Hematopoietic multipotent progenitor cell treated with erythropoietin and hydrocortisone succinate and interleukin-3 and kit ligand, for 6 days (in vitro differentiated cells): ENCODE results near the gene TOMM7.

ENCODE experiments used
- DNase-seq: peaks from one replicate; pipeline ENCODE4 v3.0.0-alpha.2; 2015

Gene TOMM7

GRCh38 chr7:22822486-22823141, at the start of gene TOMM7:
Gene TOMM7, minus strand, starts transcription at chr7:22822849. Its CDS starts 70 bp downstream, at chr7:22822779.
- peak; percentile 99 for DNase-seq

DNA sequence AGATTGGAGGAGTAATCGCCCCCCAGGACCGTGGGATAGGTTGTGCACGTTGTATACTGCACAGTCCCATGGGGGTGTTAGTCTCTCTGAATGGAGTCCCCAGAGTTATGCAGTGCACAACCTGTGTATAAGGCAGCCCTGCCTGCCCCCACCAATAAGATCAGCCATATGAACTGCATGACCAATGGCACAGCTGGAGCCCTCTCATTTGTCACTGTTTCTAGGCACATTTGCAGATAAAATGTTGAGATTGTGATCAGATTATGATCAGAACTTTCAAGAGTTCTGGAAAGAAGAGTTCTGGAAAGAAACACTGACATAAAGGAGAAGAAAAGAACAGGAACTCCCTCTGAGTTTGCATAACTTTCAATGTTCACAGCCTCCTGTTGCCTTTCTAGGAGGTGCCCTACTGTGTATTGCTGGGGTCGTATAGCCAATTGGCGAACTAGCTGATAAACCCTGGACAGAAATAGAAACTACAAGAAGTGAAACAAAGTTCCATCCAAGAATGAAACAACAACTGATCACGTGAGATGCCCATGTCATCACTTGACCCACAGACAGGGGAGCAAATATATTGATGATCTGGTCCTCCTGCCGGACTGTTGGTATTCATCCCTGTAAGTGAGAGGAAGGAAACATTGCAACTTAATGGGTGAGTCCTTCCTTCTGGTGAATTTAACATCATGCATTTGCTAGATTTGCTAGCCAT, 49.6 kb upstream of the TOMM7 start:
- DNase-seq, result no peak

DNA sequence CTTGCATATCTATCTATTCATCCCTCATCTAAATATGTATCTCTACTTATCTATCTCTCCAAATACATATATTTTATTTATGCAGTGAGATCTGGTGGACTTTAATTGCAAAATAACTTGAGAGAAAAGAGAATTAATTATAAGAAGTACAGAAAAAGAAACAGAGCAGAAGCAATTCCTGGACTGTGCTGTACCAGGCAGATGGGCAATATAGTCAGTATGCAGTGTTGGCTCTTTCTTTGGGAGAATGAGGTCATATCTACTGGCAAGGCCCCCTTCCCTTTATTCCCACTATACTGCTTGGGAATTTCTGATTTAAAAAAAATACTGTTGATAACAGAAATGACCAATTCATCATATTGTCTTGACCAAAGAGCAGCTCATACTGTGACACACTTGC, 49.0 kb upstream of the TOMM7 start:
- no peak for DNase-seq

- DNase-seq, result no peak
Measured at GRCh38 chr7:22868509-22868908, 45.9 kb upstream of the TOMM7 start.

DNA sequence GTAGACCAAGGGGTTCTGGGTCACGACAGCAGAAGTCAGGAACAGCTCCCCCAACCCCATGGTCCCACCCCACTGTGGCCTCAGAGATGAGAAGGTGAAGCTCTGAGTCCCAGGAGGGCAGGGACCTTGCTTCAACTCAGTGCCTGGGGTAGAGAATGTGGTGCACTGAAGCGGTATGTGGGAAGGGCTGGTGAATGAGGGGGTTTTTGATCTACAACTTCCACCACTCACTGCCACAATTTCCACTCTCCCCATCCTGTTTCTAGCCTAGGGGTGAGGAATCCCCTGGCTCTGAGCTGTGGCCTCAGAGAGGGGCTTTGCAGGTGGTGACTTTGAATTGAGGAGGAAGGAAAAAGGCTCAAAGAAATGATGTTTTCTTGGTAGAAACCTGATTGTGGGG, 44.9 kb upstream of the TOMM7 start:
- DNase-seq, result no peak

GRCh38 chr7:22867003-22867402, 44.4 kb upstream of the TOMM7 start:
- no peak for DNase-seq

GRCh38 chr7:22865602-22865960, 42.9 kb upstream of the TOMM7 start:
- no peak for DNase-seq

DNA sequence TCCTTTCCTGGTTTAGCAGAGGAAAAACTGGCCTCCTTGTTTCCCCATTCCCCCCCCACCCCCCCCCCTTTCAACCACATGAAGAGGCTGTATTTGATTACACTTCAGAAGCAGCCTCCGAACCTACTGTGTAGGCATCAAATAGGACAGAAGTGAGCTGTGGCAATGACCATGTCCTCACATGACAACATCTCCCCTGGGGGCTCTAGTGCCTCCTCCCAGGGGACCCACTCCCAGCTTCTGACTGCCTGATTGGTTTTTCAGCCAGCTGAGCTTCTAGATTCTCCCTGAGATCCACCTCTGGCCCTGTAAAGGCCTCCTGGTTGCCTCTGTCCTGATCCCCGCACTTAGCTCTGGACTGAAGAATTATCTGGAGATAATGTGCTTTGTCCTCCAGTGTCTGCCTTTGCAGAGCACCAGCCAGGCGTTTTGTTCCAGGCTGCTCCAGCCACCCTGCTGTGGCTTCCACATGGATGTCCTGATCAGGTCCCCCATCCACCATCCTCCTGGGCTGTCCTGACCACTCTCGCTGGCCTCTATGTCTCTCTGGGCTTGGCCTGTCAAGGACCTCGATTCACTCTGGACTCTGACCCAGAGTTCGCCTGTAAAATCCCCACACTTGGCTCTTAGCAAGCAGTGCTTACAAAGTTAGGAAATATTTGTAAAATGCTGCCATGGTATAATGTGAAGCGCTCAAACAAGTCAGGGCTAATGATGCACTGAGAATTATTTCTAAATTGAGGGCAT, 42.4 kb upstream of the TOMM7 start:
- no peak for DNase-seq

GRCh38 chr7:22864301-22864700, 41.7 kb upstream of the TOMM7 start:
- no peak for DNase-seq

DNA sequence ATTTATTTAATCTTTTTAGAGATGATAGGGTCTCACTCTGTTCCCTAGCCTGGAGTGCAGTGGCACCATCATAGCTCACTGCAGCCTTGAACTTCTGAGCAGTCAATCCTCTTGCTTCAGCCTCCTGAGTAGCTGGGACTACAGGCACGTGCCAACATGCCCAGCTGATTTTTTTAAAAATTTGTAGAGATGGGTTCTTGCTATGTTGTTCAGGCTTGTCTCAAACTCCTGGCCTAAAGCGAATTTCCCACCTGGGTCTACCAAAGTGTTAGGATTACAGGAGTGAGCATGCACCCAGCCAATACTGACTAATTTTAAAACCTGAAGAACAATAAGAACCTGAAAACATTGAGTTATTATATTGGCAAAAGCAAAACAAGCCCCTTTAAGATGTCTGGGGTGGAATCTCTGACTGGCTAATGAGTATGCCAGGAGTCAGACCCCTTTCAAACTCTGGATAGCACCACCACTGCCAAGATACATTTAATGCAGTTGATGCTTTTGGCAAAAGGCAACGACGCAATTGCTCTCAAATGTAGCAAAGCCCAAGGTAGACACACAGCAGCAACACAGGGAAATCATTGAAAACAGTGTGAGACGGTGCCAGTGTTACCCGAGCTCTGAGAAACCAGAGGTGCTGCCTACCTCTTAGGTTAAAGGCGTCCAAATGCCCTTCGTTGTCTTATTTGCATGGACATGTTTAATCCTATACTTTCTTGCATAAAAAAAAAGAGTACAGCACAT, 40.7 kb upstream of the TOMM7 start:
- no peak for DNase-seq

DNA sequence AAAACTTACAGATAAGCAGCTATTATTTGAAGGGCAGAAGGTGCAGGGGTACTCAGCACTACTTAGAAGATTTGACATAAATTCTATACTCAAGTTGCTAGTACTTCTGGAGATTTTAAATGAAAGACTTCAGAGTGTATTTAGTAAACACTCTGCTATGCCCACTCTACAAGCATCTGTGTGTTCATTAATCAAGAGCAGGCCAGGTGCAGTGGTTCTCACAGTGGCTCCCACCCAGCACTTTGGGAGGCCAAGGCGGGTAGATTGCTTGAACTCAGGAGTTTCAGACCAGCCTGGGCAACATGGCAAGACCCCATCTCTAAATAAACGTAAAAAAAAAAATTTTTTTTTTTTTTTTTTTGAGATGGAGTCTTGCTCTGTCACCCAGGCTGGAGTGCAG, 38.9 kb upstream of the TOMM7 start:
- no peak for DNase-seq

DNA sequence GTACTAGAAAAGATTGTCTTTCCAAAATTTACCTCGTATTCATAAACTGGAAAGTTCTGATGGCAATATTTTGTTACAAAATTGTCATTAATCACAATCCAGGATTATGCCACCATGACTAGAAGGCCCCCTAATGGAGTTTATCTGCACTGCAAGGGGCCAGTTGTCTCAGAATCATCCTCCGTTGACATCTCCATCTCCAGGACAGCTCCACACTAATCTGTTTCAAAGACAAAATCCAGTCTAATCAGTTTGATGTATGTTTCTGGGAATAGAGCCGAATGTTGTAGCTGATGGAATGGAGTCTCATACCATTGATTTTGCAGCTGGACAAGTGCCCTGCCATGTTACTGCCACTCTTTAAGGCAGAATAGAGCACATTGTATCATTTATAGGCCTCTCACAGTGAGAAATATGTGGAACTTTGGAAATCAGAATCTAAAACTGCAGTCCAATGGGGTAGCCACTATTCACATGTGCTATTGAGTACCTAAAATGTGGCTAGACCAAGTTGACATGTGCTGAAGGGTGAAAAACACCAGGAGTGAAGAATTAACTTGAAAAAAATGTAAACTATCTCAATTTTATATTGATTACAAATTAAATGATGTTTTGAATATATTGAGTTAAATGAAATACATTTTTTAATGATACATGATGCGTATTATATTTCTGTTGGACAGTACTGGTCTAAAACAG, 38.3 kb upstream of the TOMM7 start:
- peak; percentile 81 for DNase-seq

GRCh38 chr7:22860337-22860736, 37.7 kb upstream of the TOMM7 start:
- peak; percentile 52 for DNase-seq

DNA sequence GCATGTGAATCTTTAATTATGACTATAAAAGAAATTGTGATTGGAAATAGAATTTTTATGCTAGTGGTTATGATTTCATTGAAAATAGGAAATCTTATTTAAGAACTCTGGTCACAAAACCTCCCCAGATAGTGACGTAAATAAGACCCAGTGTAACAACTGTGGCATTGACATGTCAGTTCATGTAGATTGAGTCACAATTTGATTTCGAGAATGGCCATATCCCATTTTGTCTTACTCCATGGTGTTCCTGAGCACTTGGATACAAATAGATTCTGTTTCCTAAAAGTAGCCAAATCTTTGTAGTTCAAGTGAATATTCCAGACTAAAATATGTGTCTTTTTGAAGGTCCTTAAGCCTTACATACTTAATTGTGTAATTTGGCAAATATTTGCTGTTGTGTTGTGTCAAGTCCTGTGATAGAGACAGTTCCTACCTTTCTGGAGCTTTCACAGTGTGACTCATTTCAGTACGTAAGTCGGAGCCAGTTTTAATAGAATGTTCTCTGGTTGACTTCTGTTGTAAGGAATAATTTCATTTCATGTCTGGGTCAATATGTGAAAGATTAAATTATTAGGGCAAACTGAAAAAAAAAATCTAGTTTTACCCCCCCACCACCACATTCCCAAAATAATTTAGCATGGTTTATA, 37.1 kb upstream of the TOMM7 start:
- no peak for DNase-seq

DNA sequence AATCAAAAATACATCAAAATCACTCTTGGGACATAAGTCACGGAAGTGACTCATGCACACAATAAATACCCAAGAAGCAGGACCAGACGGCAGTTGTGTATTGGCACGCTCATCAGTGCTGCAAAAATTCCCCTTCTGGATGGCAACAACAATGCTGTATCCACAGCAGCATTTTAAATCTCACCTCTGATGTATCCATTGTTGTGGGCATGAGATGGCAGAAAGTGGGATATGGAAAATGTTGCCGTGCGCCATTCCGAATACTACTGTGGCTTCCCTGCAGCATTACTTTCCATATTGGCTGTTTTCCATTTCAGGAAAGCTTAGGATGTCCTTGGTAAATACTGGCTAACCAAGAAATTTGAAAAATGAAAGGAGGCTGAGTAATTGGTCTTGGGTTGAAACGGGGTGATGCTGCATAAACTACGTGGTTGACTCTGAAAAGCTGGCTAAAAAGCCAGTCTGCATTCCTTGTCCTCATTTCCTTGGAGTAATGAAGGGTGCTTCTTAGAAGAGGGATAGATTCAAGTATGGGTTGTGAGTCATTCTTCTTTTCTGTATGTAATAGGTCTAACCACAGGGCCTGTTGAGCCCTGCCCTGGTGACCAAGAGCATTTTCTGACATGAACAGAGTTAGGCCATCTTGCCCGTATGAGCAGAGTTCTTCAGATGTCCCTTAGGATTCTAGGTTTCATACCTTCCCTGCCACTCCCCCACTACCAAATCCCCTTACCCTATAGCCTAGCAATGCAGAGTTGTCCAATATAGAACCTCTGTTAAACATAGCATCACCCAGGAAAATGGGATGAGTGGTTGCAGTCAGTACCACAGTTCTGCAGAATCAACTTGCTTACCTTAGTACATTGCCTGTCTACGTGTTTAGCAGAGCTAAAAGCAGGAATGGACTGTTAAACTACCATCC, 36.3 kb upstream of the TOMM7 start:
- peak; percentile 60 for DNase-seq

DNA sequence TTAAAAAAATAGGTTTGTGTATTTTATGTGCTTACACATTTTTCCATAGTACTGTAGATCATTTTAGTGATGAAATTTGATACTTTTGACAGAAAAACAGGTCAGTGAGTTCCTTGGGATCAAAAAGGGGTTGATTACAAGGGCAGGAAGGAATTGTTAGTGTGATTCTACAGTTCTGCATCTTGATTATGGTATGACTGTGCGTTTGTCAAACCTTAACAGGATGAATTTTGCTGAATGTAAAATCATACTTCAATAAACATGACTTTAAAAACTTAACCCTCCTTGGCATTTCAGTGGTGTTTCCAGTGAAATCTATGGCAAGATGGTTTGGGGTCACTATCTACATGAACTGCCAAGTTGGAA, 35.6 kb upstream of the TOMM7 start:
- DNase-seq, result no peak

DNA sequence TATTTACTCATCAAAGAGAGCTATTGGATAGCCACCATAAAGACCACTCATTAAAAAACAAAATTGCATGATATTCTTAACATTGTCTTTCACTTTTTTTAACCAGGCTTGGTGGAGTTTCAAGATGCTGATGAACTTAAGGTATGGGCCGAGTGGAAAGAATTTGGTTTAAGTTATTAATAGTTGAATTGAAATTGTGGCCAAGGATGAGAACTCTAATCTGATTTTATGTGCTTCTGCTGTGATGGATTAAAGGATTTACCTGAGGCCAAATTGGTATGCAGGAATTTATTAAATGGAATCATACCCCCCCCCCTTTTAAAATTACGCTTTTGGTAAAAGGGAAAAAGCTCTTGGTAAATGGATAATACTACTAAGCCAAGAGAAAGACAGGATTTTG, 33.8 kb upstream of the TOMM7 start:
- no peak for DNase-seq

- DNase-seq, result no peak
Measured at GRCh38 chr7:22855049-22855392, 32.4 kb upstream of the TOMM7 start.

- DNase-seq, result peak; percentile 95
Measured at GRCh38 chr7:22854158-22855048, 31.8 kb upstream of the TOMM7 start.

- peak; percentile 85 for DNase-seq
Measured at GRCh38 chr7:22853674-22854157, 31.1 kb upstream of the TOMM7 start.
